Liver (tissue), 9 donors: ENCODE data around the gene TAC3. TPM values are rescaled to one million over a fixed set of nuclear protein-coding genes. Genes with fewer than 3 reads are reported as not detected.
A peak's percentile ranks its signal among the peaks of the same experiment; 100 is the strongest.

Source experiments
- DNase-seq: peaks from one replicate; pipeline ENCODE4 v3.0.0-alpha.2; 2017; ENCODE audit warnings: low spot score
- H3K27ac ChIP-seq, 2 donors: one replicate each; pipeline ENCODE4 v1.7.0; 2013; ENCODE audit warnings: inconsistent platforms in 2 of 2, low read length in 2 of 2, control low read depth in 1 of 2, low read depth in 1 of 2, mild to moderate bottlenecking in 1 of 2
- H3K27me3 ChIP-seq, 4 donors: one replicate each; pipeline versions ENCODE4 v1.6.1 to v1.7.0; 2013; ENCODE audit warnings: low read length in 3 of 4, inconsistent platforms in 1 of 4, mild to moderate bottlenecking in 1 of 4, moderate library complexity in 1 of 4; ENCODE audit not compliant: control insufficient read depth in 4 of 4, insufficient read depth in 4 of 4
- H3K36me3 ChIP-seq, 4 donors: one replicate each; pipeline versions ENCODE4 v1.6.1 to v1.7.0; 2013; ENCODE audit warnings: low read length in 3 of 4, mild to moderate bottlenecking in 3 of 4, low read depth in 1 of 4, moderate library complexity in 1 of 4; ENCODE audit not compliant: control insufficient read depth in 4 of 4, insufficient read depth in 3 of 4
- H3K4me1 ChIP-seq, 4 donors: one replicate each; pipeline versions ENCODE4 v1.6.1 to v1.7.0; 2013; ENCODE audit warnings: low read length in 3 of 4, mild to moderate bottlenecking in 3 of 4, moderate library complexity in 1 of 4; ENCODE audit not compliant: control insufficient read depth in 4 of 4, insufficient read depth in 4 of 4
- H3K4me3 ChIP-seq, 3 donors: one replicate each; pipeline versions ENCODE4 v1.6.1 to v1.7.0; 2013; ENCODE audit warnings: low read length in 3 of 3, control low read depth in 1 of 3, low read depth in 1 of 3, mild to moderate bottlenecking in 1 of 3
- H3K9ac ChIP-seq, 2 donors: one replicate each; pipeline ENCODE4 v1.7.0; 2013; ENCODE audit warnings: low read length in 2 of 2, mild to moderate bottlenecking in 2 of 2, moderate library complexity in 2 of 2, control low read depth in 1 of 2, low read depth in 1 of 2
- H3K9me3 ChIP-seq, 4 donors: one replicate each; pipeline versions ENCODE4 v1.6.1 to v1.7.0; 2013; ENCODE audit warnings: low read length in 3 of 4; ENCODE audit not compliant: control insufficient read depth in 4 of 4
- EGR1 ChIP-seq, 2 donors: IDR thresholded peaks; 2 replicates each; pipeline ENCODE4 v1.6.1; 2016 to 2018; ENCODE audit warnings: antibody characterized with exemption in 2 of 2, low read depth in 2 of 2
- FOXA2 ChIP-seq: IDR thresholded peaks from 2 replicates; pipeline ENCODE4 v1.6.1; 2016; ENCODE audit warnings: antibody characterized with exemption
- HNF4A ChIP-seq, 2 donors: conservative IDR thresholded peaks; 2 replicates each; pipeline ENCODE4 v1.6.1; 2016; ENCODE audit warnings: antibody characterized with exemption in 2 of 2, mild to moderate bottlenecking in 2 of 2
- NR2F2 ChIP-seq: IDR thresholded peaks from 2 replicates; pipeline ENCODE4 v1.6.1; 2016; ENCODE audit warnings: antibody characterized with exemption
- RAD21 ChIP-seq, 2 donors: IDR thresholded peaks; 2 replicates each; pipeline ENCODE4 v1.6.1; 2016; ENCODE audit warnings: antibody characterized with exemption in 2 of 2, mild to moderate bottlenecking in 2 of 2
- RXRA ChIP-seq, 2 donors: IDR thresholded peaks; 2 replicates each; pipeline ENCODE4 v1.6.1; 2017 to 2018; ENCODE audit warnings: antibody characterized with exemption in 2 of 2, mild to moderate bottlenecking in 1 of 2
- SP1 ChIP-seq: IDR thresholded peaks from 2 replicates; pipeline ENCODE4 v1.6.1; 2018; ENCODE audit warnings: antibody characterized with exemption, mild to moderate bottlenecking
- YY1 ChIP-seq: IDR thresholded peaks from 2 replicates; pipeline ENCODE4 v1.6.1; 2016; ENCODE audit warnings: antibody characterized with exemption, mild to moderate bottlenecking
- WGBS: extraction: QIAGEN DNeasy Blood & Tissue Kit; methylation state at CpG from one replicate; pipeline ENCODE4 v1.1.7; 2013; 5-methylcytosine and 5-hydroxymethylcytosine counted together
- polyA plus RNA-seq, 2 donors: library from polyadenylated mRNA; stranded (reverse) in 1 of 2; unstranded in 1 of 2; fragments of 200-250 nt in 1 of 2; fragments of >200 nt in 1 of 2; fragmentation: Nextera tagmentation in 1 of 2; extraction: Ambion mirVana in 1 of 2; gene quantifications; one replicate each; pipeline versions ENCODE4 v1.2.1 to v1.2.3, GENCODE V29; 2013 to 2015
- total RNA-seq, 2 donors: library from RNA; depleted of rRNA; stranded (reverse); fragments of >200 nt; gene quantifications; one replicate each; pipeline ENCODE4 v1.2.3, GENCODE V29; 2014
- TF ChIP-seq, protein P1 (sequence below): IDR thresholded peaks from 2 replicates; pipeline ENCODE4 v1.6.1; 2016; ENCODE audit warnings: antibody characterized with exemption, mild to moderate bottlenecking
- TF ChIP-seq, protein P2 (sequence below): IDR thresholded peaks from 2 replicates; pipeline ENCODE4 v1.6.1; 2016; ENCODE audit warnings: antibody characterized with exemption
- TF ChIP-seq, protein P3 (sequence below): IDR thresholded peaks from 2 replicates; pipeline ENCODE4 v1.6.1; 2016; ENCODE audit warnings: antibody characterized with exemption
- TF ChIP-seq, protein P4 (sequence below): fragments of 150-350 bp; IDR thresholded peaks from 2 replicates; pipeline ENCODE4 v1.5.1; 2017; ENCODE audit warnings: improper control_type of control experiment, low read depth, low read length; ENCODE audit not compliant: missing input control
- donor health status: healthy.
- donor health status: healthy.
- donor health status: healthy.
- donor health status: healthy.
- donor health status: healthy.

The TAC3 gene
- total and polyA plus RNA-seq, 4 donors, result not detected

DNA sequence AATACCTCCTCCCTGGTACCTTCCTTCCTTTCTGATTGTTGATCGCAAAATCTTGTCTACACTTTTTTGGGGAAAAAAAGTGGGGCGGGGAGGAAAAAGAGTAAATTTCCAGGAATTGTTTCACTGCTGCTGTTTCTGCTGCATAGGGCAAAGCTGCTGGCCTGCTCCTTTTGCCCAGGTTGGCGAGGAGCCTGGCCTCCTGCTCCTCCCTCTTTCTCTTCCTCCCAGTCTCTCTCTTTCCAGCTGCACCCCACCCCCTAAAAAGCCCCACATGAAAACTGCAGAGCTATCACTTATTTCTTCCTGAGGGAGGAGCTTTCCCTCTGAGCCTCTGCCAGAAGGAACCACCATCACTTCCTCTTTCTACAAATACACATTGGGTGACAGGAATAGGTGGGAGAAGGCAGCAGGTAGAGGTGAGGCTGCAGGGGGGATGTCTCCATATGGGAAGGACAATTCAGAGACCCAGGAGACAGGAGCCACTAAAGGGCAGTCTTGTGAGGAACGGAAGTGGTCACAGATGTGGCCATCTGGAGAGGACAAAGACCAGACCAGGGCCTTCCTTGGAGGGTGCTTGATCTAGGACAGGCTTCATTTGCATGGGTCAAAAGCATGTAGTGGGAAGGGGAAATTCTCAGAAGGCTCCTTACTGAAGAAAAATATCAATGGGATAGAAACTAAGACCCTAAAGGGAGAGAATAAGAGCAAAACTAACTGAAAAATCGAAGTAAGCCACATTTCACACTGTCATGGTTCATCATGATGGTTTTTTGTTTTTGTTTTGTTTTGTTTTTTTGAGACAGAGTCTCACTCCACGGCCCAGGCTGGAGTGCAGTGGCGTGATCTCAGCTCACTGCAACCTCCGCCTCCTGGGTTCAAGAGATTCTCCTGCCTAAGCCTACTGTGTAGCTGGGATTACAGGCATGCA lies 24.7 kb downstream of the TAC3 start:
- WGBS, result 55% methylated on average over 8 of the region's 8 CpGs

DNA sequence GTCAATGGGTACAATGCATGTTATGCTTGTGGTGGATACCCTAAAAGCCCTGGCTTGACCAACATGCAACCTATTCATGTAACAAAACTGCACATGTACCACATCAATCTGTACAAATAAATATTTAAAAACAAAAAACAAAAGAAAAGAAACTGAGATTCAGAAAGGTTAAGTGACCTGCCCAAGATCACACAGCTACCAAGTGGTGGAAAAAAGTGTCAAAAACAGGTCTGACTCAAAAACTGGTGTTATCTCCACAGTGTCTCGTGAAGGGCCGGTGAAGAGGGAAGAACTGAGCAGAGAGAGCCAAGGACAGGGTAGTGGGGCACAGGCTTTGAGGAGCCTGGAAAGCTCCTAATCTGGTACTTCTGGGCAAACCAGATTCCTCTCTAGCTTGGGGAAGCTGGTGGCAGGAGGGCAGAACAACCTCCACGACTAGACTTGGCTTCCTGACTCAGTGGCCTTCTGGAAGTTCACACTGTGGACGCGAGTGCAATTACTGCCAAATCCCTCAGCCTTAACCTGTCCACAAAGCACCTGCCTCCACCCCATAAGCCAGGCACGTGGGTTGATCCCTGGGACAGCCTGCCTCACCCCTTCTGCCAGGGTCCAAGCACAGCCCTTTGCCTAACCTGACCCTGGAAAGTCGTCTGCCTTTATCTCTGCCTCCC lies 25.5 kb downstream of the TAC3 start:
- H3K27ac ChIP-seq, result peak overlapping the region; percentile 63 to 76
- H3K4me1 ChIP-seq, result peaks cover 4 to 51% (median 34%) of the 10 kb centered on the region in 4 donors
- H3K36me3 ChIP-seq, result no peaks in the 10 kb centered on the region
- WGBS, result 31% methylated on average over 7 of the region's 7 CpGs
- no peak overlapping the region for H3K4me3 ChIP-seq
- no peaks in the 10 kb centered on the region for H3K27me3 ChIP-seq
- DNase-seq, result peak; percentile 30
- TF ChIP-seq, protein P1, sequence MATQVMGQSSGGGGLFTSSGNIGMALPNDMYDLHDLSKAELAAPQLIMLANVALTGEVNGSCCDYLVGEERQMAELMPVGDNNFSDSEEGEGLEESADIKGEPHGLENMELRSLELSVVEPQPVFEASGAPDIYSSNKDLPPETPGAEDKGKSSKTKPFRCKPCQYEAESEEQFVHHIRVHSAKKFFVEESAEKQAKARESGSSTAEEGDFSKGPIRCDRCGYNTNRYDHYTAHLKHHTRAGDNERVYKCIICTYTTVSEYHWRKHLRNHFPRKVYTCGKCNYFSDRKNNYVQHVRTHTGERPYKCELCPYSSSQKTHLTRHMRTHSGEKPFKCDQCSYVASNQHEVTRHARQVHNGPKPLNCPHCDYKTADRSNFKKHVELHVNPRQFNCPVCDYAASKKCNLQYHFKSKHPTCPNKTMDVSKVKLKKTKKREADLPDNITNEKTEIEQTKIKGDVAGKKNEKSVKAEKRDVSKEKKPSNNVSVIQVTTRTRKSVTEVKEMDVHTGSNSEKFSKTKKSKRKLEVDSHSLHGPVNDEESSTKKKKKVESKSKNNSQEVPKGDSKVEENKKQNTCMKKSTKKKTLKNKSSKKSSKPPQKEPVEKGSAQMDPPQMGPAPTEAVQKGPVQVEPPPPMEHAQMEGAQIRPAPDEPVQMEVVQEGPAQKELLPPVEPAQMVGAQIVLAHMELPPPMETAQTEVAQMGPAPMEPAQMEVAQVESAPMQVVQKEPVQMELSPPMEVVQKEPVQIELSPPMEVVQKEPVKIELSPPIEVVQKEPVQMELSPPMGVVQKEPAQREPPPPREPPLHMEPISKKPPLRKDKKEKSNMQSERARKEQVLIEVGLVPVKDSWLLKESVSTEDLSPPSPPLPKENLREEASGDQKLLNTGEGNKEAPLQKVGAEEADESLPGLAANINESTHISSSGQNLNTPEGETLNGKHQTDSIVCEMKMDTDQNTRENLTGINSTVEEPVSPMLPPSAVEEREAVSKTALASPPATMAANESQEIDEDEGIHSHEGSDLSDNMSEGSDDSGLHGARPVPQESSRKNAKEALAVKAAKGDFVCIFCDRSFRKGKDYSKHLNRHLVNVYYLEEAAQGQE, result no peak
- TF ChIP-seq, protein P2, sequence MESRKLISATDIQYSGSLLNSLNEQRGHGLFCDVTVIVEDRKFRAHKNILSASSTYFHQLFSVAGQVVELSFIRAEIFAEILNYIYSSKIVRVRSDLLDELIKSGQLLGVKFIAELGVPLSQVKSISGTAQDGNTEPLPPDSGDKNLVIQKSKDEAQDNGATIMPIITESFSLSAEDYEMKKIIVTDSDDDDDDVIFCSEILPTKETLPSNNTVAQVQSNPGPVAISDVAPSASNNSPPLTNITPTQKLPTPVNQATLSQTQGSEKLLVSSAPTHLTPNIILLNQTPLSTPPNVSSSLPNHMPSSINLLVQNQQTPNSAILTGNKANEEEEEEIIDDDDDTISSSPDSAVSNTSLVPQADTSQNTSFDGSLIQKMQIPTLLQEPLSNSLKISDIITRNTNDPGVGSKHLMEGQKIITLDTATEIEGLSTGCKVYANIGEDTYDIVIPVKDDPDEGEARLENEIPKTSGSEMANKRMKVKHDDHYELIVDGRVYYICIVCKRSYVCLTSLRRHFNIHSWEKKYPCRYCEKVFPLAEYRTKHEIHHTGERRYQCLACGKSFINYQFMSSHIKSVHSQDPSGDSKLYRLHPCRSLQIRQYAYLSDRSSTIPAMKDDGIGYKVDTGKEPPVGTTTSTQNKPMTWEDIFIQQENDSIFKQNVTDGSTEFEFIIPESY, result peak; percentile 15
- TF ChIP-seq, protein P3, sequence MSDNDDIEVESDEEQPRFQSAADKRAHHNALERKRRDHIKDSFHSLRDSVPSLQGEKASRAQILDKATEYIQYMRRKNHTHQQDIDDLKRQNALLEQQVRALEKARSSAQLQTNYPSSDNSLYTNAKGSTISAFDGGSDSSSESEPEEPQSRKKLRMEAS, result peak; percentile 51
- TF ChIP-seq HNF4A (conservative IDR thresholded peaks at IDR 0.05) (peak; percentile 65 to 86), FOXA2 (no peak), EGR1 (IDR thresholded peaks at IDR 0.05; ENCODE audit: low read depth in 2 of 2) (no peak), RXRA (IDR thresholded peaks at IDR 0.05) (peak; percentile 70 to 91)
- no peak overlapping the region for H3K9ac ChIP-seq
- no peaks in the 10 kb centered on the region for H3K9me3 ChIP-seq

More for the DNA sequence above, 24.7 kb downstream of the TAC3 start:
- Histone ChIP-seq H3K9ac (no peak overlapping the region), H3K27me3 (no peaks in the 10 kb centered on the region), H3K9me3 (no peaks in the 10 kb centered on the region), H3K4me1 (peaks cover 4 to 51% (median 34%) of the 10 kb centered on the region in 4 donors), H3K36me3 (no peaks in the 10 kb centered on the region), H3K4me3 (no peak overlapping the region), H3K27ac (peak overlapping the region; percentile 63 to 76)
- peak; percentile 33 for DNase-seq
- peak; percentile 48 for TF ChIP-seq SP1
- TF ChIP-seq FOXA2, result no peak
- TF ChIP-seq YY1, result peak; percentile 39
- TF ChIP-seq, protein P2, result peak; percentile 8
- TF ChIP-seq RAD21 (IDR thresholded peaks at IDR 0.05), result peak; percentile 9 to 29
- TF ChIP-seq, protein P3, result no peak
- TF ChIP-seq HNF4A (conservative IDR thresholded peaks at IDR 0.05), result peak in 1 of 2 donors; percentile 24
- TF ChIP-seq NR2F2, result peak; percentile 70
- TF ChIP-seq, protein P4, sequence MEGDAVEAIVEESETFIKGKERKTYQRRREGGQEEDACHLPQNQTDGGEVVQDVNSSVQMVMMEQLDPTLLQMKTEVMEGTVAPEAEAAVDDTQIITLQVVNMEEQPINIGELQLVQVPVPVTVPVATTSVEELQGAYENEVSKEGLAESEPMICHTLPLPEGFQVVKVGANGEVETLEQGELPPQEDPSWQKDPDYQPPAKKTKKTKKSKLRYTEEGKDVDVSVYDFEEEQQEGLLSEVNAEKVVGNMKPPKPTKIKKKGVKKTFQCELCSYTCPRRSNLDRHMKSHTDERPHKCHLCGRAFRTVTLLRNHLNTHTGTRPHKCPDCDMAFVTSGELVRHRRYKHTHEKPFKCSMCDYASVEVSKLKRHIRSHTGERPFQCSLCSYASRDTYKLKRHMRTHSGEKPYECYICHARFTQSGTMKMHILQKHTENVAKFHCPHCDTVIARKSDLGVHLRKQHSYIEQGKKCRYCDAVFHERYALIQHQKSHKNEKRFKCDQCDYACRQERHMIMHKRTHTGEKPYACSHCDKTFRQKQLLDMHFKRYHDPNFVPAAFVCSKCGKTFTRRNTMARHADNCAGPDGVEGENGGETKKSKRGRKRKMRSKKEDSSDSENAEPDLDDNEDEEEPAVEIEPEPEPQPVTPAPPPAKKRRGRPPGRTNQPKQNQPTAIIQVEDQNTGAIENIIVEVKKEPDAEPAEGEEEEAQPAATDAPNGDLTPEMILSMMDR, result no peak
